PC-3 (cell line): ENCODE results near the gene DLEC1. TPM values are rescaled to one million over a fixed set of nuclear protein-coding genes. Genes with fewer than 3 reads are reported as not detected.

Experiments
- ATAC-seq: fragments of 200-7000 bp; cut with Tn5 transposase; 2 replicates; pipeline ENCODE4 v1.9.1; 2020; ENCODE audit warnings: mild to moderate bottlenecking, moderate library complexity
- BruUV-seq: library from RNA; stranded (reverse); fragments of 400-500 nt; replicated peaks from 2 replicates; lab custom pipeline; 2021; lab: Mats Ljungman, UMichigan
- CTCF ChIA-PET: fragments of 300-600 bp; sonication (Branson Sonifier 250); formaldehyde crosslinking; loops from one replicate; lab custom pipeline; 2022; ENCODE audit warnings: antibody characterized with exemption; lab: Charles Lee
- POLR2A ChIA-PET: fragments of 300-600 bp; sonication (Branson Sonifier 250); formaldehyde crosslinking; loops from one replicate; lab custom pipeline; 2022; ENCODE audit warnings: antibody characterized with exemption; ENCODE audit not compliant: unreplicated experiment; lab: Charles Lee
- DNase-seq: peaks from one replicate; pipeline ENCODE4 v3.0.0-alpha.2; 2015
- H2AFZ ChIP-seq: fragments of 300-600 bp; sonication (generic); 2 replicates; pipeline ENCODE4 v1.6.0; 2016; ENCODE audit warnings: antibody characterized with exemption, low read length
- H3F3A ChIP-seq: fragments of 300-600 bp; sonication (generic); one replicate; pipeline ENCODE4 v1.6.0; 2017; ENCODE audit warnings: antibody characterized with exemption, low read length, control low read depth, mild to moderate bottlenecking; ENCODE audit not compliant: unreplicated experiment
- H3K27ac ChIP-seq: fragments of 300-600 bp; sonication (generic); 2 replicates; pipeline ENCODE4 v1.5.1; 2016; ENCODE audit warnings: mild to moderate bottlenecking, low read length
- H3K27me3 ChIP-seq: fragments of 300-600 bp; sonication (generic); 2 replicates; pipeline ENCODE4 v1.6.1; 2016; ENCODE audit warnings: low read length, mixed read lengths
- H3K36me3 ChIP-seq: fragments of 300-600 bp; sonication (generic); 2 replicates; pipeline ENCODE4 v1.6.1; 2016; ENCODE audit warnings: low read depth, mixed run types, low read length, mixed read lengths
- H3K4me1 ChIP-seq: fragments of 300-600 bp; sonication (generic); 2 replicates; pipeline ENCODE4 v1.5.1; 2016; ENCODE audit warnings: low read length; ENCODE audit not compliant: insufficient read depth
- H3K4me2 ChIP-seq: fragments of 300-600 bp; sonication (generic); 2 replicates; pipeline ENCODE4 v1.6.0; 2016; ENCODE audit warnings: low read length
- H3K4me3 ChIP-seq: fragments of 300-600 bp; sonication (generic); 2 replicates; pipeline ENCODE4 v1.5.1; 2016; ENCODE audit warnings: mild to moderate bottlenecking, low read length, mixed read lengths
- H3K79me2 ChIP-seq: fragments of 300-600 bp; sonication (generic); 2 replicates; pipeline ENCODE4 v1.6.1; 2017; ENCODE audit warnings: low read length, mixed read lengths
- H3K9ac ChIP-seq: fragments of 300-600 bp; sonication (generic); 2 replicates; pipeline ENCODE4 v1.6.0; 2016; ENCODE audit warnings: mild to moderate bottlenecking, low read length
- H3K9me2 ChIP-seq: fragments of 300-600 bp; sonication (generic); replicated peaks from 2 replicates; pipeline ENCODE4 v1.6.1; 2016; ENCODE audit warnings: mixed run types, low read length, mixed read lengths
- H3K9me3 ChIP-seq: fragments of 300-600 bp; sonication (generic); 2 replicates; pipeline ENCODE4 v1.6.1; 2016; ENCODE audit warnings: low read length, mixed read lengths
- H4K20me1 ChIP-seq: fragments of 300-600 bp; sonication (generic); 2 replicates; pipeline ENCODE4 v1.6.1; 2016; ENCODE audit warnings: low read length, mixed read lengths
- EZH2 ChIP-seq: fragments of 300-600 bp; sonication (generic); IDR thresholded peaks from one replicate; pipeline ENCODE4 v1.6.1; 2017; ENCODE audit warnings: antibody characterized with exemption, mild to moderate bottlenecking, low read length; ENCODE audit not compliant: unreplicated experiment
- EZH2phosphoT487 ChIP-seq: fragments of 300-600 bp; sonication (generic); IDR thresholded peaks from 2 replicates; pipeline ENCODE4 v1.6.1; 2018; ENCODE audit warnings: mild to moderate bottlenecking, antibody characterized with exemption, low read length, borderline replicate concordance
- intact Hi-C: fragments of 100-400 bp; cut with micrococcal nuclease; formaldehyde crosslinking; loops from 2 replicates; pipeline ENCODE4 v1.9.0; 2023
- total RNA-seq: library from RNA; depleted of rRNA; stranded (reverse); fragments of >200 nt; gene quantifications from 2 replicates; pipeline ENCODE4 v1.2.3, GENCODE V29; 2014
- TF ChIP-seq, protein P1 (sequence below): fragments of 300-600 bp; sonication (generic); conservative IDR thresholded peaks from 2 replicates; pipeline ENCODE4 v1.5.1; 2017; ENCODE audit warnings: antibody characterized with exemption, low read depth, mild to moderate bottlenecking, low read length

The DLEC1 gene
- total RNA-seq, 1 experiment from 2014 or later = not detected

GRCh38 chr3:38004415-38005075 is 34.5 kb upstream of the DLEC1 start:
- no peaks in the 10 kb centered on the region for H3K79me2 ChIP-seq
- H3K4me3 ChIP-seq = no peak overlapping the region; the same call in 1 of the 2 replicates
- ChIA-PET POLR2A (no interaction called here), CTCF (interaction anchor here (0.6 to 1.2 kb wide), 4 partner anchors 8 to 30 kb away, joined by 3 to 11 read pairs (median 4); no protein-coding TSS in a partner anchor)
- no peaks in the 10 kb centered on the region for H3K9me2 ChIP-seq
- no peak for TF ChIP-seq EZH2phosphoT487
- TF ChIP-seq, protein P1, sequence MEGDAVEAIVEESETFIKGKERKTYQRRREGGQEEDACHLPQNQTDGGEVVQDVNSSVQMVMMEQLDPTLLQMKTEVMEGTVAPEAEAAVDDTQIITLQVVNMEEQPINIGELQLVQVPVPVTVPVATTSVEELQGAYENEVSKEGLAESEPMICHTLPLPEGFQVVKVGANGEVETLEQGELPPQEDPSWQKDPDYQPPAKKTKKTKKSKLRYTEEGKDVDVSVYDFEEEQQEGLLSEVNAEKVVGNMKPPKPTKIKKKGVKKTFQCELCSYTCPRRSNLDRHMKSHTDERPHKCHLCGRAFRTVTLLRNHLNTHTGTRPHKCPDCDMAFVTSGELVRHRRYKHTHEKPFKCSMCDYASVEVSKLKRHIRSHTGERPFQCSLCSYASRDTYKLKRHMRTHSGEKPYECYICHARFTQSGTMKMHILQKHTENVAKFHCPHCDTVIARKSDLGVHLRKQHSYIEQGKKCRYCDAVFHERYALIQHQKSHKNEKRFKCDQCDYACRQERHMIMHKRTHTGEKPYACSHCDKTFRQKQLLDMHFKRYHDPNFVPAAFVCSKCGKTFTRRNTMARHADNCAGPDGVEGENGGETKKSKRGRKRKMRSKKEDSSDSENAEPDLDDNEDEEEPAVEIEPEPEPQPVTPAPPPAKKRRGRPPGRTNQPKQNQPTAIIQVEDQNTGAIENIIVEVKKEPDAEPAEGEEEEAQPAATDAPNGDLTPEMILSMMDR = peak; percentile 94
- ATAC-seq (peak; percentile 80), DNase-seq (peak; percentile 94)
- H3K9me3 ChIP-seq = no peaks in the 10 kb centered on the region
- H3K27me3 ChIP-seq = no peaks in the 10 kb centered on the region
- H3K27ac ChIP-seq = peak overlapping the region; percentile 80
- H3F3A ChIP-seq = no peaks in the 10 kb centered on the region
- peak overlapping the region; percentile 5 for H2AFZ ChIP-seq
- H4K20me1 ChIP-seq = no peaks in the 10 kb centered on the region
- peaks cover 27% of the 10 kb centered on the region for H3K4me1 ChIP-seq
- intact Hi-C loops = loop anchor here (1.0 to 10.0 kb wide), 8 partner anchors 30 to 480 kb away; partner anchors contain the start of genes ACVR2B, MYD88 and OXSR1
- H3K4me2 ChIP-seq = peak overlapping the region; percentile 28
- no peak overlapping the region; the same call in 1 of the 2 replicates for H3K9ac ChIP-seq
- BruUV-seq = TSS peak; percentile 41
- H3K36me3 ChIP-seq = no peaks in the 10 kb centered on the region

DNA sequence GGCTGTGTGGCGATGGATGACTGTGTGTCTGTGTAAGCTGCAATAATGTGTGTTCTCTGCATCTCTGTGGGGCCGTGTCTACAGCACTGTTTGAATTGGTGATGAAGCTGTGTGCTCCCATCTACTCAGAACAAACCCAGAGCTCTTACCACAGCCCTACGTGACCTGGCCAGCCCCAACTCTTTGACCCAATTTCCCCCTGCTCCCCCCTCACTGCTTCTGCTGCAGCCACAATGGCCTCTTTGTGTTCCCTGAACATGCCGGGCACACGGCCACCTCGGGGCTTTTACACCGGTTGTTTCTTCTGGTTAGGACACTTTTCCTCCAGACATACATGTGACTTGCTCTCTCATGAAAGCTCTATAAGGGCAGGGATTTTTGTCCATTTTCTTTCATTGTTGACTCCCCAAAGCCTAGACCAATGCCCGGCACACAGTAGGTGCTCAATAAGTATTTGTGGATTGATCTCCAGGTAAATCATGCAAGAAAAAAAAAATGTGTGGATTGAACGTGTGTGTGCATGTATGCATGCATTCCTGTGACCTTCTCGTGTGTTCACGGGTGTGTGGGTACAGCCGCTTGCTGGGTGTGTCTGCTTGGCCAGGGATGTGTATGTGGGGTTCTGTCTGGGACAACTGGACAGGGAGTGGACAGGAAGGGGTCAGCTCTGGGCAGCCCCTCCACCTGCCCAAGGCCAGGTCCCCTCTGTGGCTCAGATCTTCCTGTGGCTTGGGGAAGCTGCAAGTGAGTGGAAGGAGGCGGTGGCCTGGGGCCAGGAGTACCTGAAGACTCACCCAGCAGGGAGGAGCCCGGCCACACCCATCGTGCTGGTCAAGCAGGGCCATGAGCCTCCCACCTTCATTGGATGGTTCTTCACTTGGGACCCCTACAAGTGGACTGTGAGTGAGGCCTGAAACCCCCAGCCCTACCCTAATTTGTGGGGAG is 33.7 kb upstream of the DLEC1 start:
- Histone ChIP-seq H3K4me1 (peaks cover 27% of the 10 kb centered on the region), H3F3A (no peaks in the 10 kb centered on the region), H4K20me1 (no peaks in the 10 kb centered on the region), H3K36me3 (no peaks in the 10 kb centered on the region), H3K4me2 (peak overlapping the region; percentile 28), H3K4me3 (peak overlapping the region; percentile 18; the same call in 1 of the 2 replicates), H3K9ac (peak overlapping the region; percentile 46; the same call in 1 of the 2 replicates), H3K27ac (peak overlapping the region; percentile 80), H3K27me3 (no peaks in the 10 kb centered on the region), H2AFZ (peak overlapping the region; percentile 5), H3K9me2 (no peaks in the 10 kb centered on the region), H3K79me2 (no peaks in the 10 kb centered on the region), H3K9me3 (no peaks in the 10 kb centered on the region)
- DNase-seq = peak; percentile 67
- peak; percentile 51 for ATAC-seq
- TF ChIP-seq EZH2 (no peak), EZH2phosphoT487 (no peak)
- TF ChIP-seq, protein P1 = no peak
- BruUV-seq = TSS peak; percentile 35
- ChIA-PET POLR2A (no interaction called here), CTCF (interaction anchor here (0.5 to 1.1 kb wide), 5 partner anchors 8 to 327 kb away, joined by 3 to 4 read pairs (median 3); no protein-coding TSS in a partner anchor)
- intact Hi-C loops = loop anchor here (1.0 to 10.0 kb wide), 5 partner anchors 38 to 479 kb away; partner anchors contain the start of genes ACVR2B and MYD88
